ENCODE data around the gene SECTM1. TPM values are rescaled to one million over a fixed set of nuclear protein-coding genes. Genes with fewer than 3 reads are reported as not detected.

The SECTM1 gene
- total and polyA plus RNA-seq, 2 experiments from 2014 or later, result 9.7 to 15.0 TPM

GRCh38 chr17:82296511-82297279 is 36.9 kb downstream of the SECTM1 start:
- H3K27ac ChIP-seq, result peak overlapping the region; percentile 92
- H4K20me1 ChIP-seq (ENCODE audit: insufficient read depth, poor library complexity, severe bottlenecking), result no peaks in the 10 kb centered on the region
- no peaks in the 10 kb centered on the region for H3K9me2 ChIP-seq (replicated peaks; ENCODE audit: insufficient read depth)
- peak overlapping the region; percentile 68 for H3K4me2 ChIP-seq
- no peaks in the 10 kb centered on the region for H3K27me3 ChIP-seq
- no peak overlapping the region for H2AFZ ChIP-seq
- no peaks in the 10 kb centered on the region for H3K9me3 ChIP-seq (ENCODE audit: low read depth)
- H3K36me3 ChIP-seq (replicated peaks; ENCODE audit: insufficient read depth, low read depth), result no peaks in the 10 kb centered on the region
- TF ChIP-seq EZH2phosphoT487 (IDR thresholded peaks at IDR 0.05; ENCODE audit: low read depth, severe bottlenecking, unreplicated experiment) (no peak), CTCF (IDR thresholded peaks at IDR 0.05; ENCODE audit: poor library complexity) (no peak), EZH2 (IDR thresholded peaks at IDR 0.05; ENCODE audit: borderline replicate concordance) (no peak)
- no peak for DNase-seq (ENCODE audit: low spot score)
- H3K79me2 ChIP-seq, result no peaks in the 10 kb centered on the region
- 63% methylated on average over 7 of the region's 7 CpGs for WGBS (ENCODE audit: low lambda C conversion rate, missing lambda C conversion rate)
- H3K4me3 ChIP-seq, result no peak overlapping the region
- H3K4me1 ChIP-seq (ENCODE audit: insufficient read depth), result peaks cover 58% of the 10 kb centered on the region

DNA sequence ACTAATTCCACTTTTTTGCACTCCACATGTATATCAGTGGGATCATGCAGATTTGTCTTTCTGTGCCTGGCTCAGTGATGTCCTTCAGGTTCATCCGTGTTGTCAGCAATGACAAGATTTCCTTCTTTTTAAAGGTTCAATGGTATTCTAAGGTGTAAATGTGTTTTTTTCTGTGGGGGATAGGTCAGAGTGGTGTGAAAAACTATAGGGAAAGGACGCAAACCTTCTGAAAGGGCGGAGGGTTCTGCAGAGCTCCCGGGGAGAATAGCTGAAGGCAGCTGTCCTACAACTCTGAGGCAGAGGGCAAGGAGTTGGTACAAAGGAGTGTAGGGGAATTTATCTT is 38.1 kb downstream of the SECTM1 start:
- H3K36me3 ChIP-seq (replicated peaks; ENCODE audit: insufficient read depth, low read depth), result no peaks in the 10 kb centered on the region
- no peaks in the 10 kb centered on the region for H3K79me2 ChIP-seq
- H3K4me3 ChIP-seq, result no peak overlapping the region
- peaks cover 52% of the 10 kb centered on the region for H3K4me1 ChIP-seq (ENCODE audit: insufficient read depth)
- no peak for DNase-seq (ENCODE audit: low spot score)
- 48% methylated on average over 4 of the region's 4 CpGs for WGBS (ENCODE audit: low lambda C conversion rate, missing lambda C conversion rate)
- H3K9me3 ChIP-seq (ENCODE audit: low read depth), result no peaks in the 10 kb centered on the region
- H3K27ac ChIP-seq, result peak overlapping the region; percentile 92
- H3K4me2 ChIP-seq, result no peak overlapping the region
- H3K9me2 ChIP-seq (replicated peaks; ENCODE audit: insufficient read depth), result no peaks in the 10 kb centered on the region
- H3K27me3 ChIP-seq, result no peaks in the 10 kb centered on the region
- no peaks in the 10 kb centered on the region for H4K20me1 ChIP-seq (ENCODE audit: insufficient read depth, poor library complexity, severe bottlenecking)
- TF ChIP-seq EZH2phosphoT487 (IDR thresholded peaks at IDR 0.05; ENCODE audit: low read depth, severe bottlenecking, unreplicated experiment), result no peak
- TF ChIP-seq CTCF (IDR thresholded peaks at IDR 0.05; ENCODE audit: poor library complexity), result no peak
- TF ChIP-seq EZH2 (IDR thresholded peaks at IDR 0.05; ENCODE audit: borderline replicate concordance), result no peak
- no peak overlapping the region for H2AFZ ChIP-seq

DNA sequence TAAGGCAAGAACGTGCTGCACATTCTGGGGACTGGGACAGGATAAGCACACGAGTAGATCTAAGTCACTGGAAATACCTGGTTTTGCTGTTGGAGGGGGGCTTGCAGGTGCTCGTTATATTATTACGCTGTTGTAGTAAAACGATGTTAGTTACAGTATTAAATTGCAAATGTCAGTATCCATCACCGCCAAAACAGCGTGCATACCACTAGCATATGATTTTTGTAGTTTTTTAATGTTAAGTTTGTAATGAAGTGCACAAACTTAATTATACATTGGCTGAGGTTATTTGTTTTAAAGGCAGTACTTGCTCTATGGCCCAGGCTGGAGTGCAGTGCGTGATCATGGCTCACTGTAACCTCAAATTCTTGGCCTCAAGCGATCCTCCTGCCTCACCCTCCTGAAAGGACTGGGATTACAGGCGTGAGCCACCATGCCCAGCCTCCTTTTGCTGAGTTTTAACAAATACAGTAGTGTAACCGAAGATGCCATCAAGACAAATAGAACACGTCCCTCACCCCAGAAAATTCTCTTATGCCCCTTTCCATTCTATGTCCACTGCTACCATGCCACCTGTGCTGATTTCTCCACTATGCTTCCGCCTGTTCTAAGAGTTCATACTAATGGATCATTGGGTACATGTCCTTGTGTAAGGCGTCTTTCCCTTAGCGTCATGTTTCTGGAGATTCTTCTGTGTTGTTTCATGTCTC is 39.3 kb downstream of the SECTM1 start:
- Histone ChIP-seq H3K27me3 (no peaks in the 10 kb centered on the region), H3K27ac (peak overlapping the region; percentile 92), H2AFZ (no peak overlapping the region), H3K4me3 (no peak overlapping the region), H3K79me2 (no peaks in the 10 kb centered on the region), H3K9me2 (replicated peaks; ENCODE audit: insufficient read depth) (no peaks in the 10 kb centered on the region), H3K4me1 (ENCODE audit: insufficient read depth) (peaks cover 52% of the 10 kb centered on the region), H4K20me1 (ENCODE audit: insufficient read depth, poor library complexity, severe bottlenecking) (no peaks in the 10 kb centered on the region), H3K36me3 (replicated peaks; ENCODE audit: insufficient read depth, low read depth) (no peaks in the 10 kb centered on the region), H3K4me2 (peak overlapping the region; percentile 77), H3K9me3 (ENCODE audit: low read depth) (no peaks in the 10 kb centered on the region)
- 83% methylated on average over 15 of the region's 15 CpGs for WGBS (ENCODE audit: low lambda C conversion rate, missing lambda C conversion rate)
- no peak for DNase-seq (ENCODE audit: low spot score)
- TF ChIP-seq EZH2 (IDR thresholded peaks at IDR 0.05; ENCODE audit: borderline replicate concordance) (no peak), EZH2phosphoT487 (IDR thresholded peaks at IDR 0.05; ENCODE audit: low read depth, severe bottlenecking, unreplicated experiment) (no peak), CTCF (IDR thresholded peaks at IDR 0.05; ENCODE audit: poor library complexity) (no peak)

Measured in hepatocyte (in vitro differentiated cells).